Retinal pigment epithelial cell (primary cell): Measurements from ENCODE around the gene NAA10.

ENCODE experiments used
- DNase-seq: peaks from one replicate; pipeline ENCODE4 v3.0.0-alpha.2; 2010; ENCODE audit warnings: low read depth
- H3K4me3 ChIP-seq: 2 replicates; pipeline ENCODE4 v1.5.1; 2011; ENCODE audit warnings: mild to moderate bottlenecking, low read length, control low read depth, moderate library complexity
- TF ChIP-seq, protein P1 (sequence below): conservative IDR thresholded peaks from 2 replicates; pipeline ENCODE4 v1.5.1; 2011; ENCODE audit warnings: low read depth, low read length, control low read depth, inconsistent platforms

Gene NAA10

DNA sequence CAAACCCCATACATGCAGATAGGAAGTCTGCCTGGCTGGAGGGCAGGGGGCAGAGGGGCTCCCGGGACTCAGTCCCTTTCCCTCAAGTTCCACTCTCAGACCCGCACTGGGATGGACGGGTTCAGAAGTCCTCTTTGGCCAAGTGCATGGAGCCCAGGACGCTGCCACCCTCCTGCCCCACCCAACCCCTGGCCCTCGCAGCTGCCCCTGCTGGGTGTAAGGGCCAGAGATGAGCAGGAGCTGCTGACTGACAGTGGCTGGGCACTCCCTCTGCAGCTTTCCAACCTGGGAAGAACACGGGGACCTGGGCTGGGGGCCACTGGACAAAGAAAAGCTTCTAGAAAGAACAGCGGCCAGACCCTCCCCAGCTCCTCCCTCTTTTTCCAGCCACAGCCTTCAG is 52.3 kb downstream of the NAA10 start:
- H3K4me3 ChIP-seq: no peak overlapping the region
- TF ChIP-seq, protein P1, sequence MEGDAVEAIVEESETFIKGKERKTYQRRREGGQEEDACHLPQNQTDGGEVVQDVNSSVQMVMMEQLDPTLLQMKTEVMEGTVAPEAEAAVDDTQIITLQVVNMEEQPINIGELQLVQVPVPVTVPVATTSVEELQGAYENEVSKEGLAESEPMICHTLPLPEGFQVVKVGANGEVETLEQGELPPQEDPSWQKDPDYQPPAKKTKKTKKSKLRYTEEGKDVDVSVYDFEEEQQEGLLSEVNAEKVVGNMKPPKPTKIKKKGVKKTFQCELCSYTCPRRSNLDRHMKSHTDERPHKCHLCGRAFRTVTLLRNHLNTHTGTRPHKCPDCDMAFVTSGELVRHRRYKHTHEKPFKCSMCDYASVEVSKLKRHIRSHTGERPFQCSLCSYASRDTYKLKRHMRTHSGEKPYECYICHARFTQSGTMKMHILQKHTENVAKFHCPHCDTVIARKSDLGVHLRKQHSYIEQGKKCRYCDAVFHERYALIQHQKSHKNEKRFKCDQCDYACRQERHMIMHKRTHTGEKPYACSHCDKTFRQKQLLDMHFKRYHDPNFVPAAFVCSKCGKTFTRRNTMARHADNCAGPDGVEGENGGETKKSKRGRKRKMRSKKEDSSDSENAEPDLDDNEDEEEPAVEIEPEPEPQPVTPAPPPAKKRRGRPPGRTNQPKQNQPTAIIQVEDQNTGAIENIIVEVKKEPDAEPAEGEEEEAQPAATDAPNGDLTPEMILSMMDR: no peak
- no peak for DNase-seq

DNA sequence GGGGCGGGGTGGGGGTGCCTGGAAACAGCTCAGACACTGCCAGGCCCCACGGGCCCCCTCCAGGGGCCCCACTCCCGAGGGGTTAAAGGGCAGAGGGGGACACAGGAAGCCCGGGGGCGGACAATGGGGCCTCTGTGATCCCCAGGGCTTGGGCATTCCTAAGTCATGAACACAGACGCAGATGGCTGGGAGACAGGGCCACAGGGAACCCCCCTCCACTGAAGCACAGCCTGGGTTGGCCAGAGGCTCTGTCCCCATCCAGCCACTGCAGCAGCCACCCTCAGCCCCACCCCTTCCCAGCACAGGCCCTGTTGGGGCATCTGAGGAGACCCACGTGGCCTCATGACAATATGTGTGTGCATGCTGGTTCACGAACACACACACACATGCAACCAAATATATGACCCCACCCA is 52.7 kb downstream of the NAA10 start:
- DNase-seq: no peak
- TF ChIP-seq, protein P1: no peak
- H3K4me3 ChIP-seq: no peak overlapping the region

DNA sequence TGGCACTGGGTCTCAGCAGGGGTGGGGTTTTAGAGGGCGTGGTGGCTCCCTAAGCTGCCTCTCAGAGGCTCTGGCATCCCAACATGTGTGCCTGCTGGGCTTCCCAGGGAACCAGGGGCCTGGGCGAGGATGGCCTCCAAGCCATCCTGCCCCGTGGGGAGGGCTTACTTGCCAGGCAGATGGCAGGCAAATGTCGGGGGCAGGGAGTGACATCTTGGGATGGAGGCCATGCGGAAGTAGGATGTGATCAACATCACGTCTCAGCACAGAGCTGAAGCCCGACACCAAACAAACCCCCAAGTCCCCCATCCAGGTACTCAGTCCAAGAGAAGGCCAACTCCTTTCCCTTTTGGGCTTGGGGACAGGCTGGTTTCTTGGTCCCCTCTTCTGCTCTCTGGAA is 53.6 kb downstream of the NAA10 start:
- H3K4me3 ChIP-seq: no peak overlapping the region
- no peak for DNase-seq
- TF ChIP-seq, protein P1: no peak

DNA sequence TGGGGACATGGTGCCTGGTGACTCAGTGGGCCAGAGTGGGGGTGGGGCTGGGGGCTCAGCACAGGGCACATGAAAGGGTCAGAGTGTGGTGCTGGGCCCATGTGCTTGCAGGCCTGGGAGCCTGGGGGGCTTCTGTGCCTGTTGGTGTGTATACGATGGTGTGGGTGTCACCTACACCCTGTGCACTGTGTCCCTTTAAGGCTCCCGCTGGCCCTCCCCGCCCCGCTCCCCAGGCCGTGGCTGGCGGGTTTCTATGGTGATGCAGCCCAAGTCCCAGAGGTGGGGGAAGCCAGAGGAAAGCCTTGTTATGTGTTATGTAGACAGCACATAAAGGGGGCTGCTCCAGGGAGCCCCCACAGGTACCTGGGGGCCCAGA is 54.4 kb downstream of the NAA10 start:
- no peak overlapping the region for H3K4me3 ChIP-seq
- no peak for DNase-seq
- TF ChIP-seq, protein P1: no peak

DNA sequence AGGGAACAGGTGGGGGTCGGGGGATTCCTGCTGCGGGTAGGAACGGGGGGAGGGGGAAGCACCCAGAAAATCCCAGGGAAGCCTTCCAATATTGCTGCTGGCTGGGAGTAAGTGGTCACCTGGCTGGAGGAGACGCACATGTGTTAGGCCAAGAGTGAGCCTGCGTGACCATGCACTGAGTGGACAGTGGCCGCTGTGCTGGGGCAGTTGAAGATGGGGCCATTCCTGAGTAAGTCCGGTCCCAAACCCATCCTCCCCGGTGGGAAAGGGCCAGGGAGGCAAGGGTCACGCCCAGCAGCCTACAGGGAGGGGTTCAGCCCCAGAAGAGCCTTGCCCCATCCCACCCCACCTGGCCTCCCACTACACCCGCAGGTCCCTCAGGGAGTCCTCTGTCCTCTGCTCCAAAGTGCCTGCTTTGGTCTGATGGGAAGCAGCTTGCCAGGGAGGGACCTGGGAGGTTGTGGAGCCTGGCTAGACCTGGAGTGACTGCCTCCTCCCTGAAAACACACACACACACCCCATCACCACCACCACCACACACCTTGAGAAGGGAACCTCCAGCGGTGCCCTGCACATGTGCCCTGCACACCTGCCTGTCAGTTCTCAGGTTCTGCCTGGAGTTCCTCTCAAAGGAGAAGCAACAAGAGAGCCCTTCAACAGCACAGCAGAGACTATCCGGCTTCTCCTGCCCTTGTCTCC is 54.9 kb downstream of the NAA10 start:
- TF ChIP-seq, protein P1: no peak
- H3K4me3 ChIP-seq: no peak overlapping the region
- no peak for DNase-seq
